GM23248 (cell line): ENCODE results near the gene UNC119B.

Experiments
- EZH2 ChIP-seq: fragments of 200-600 bp; sonication (generic); IDR thresholded peaks from 2 replicates; pipeline ENCODE4 v1.6.1; 2018; ENCODE audit warnings: antibody characterized with exemption, mild to moderate bottlenecking; ENCODE audit not compliant: insufficient read depth, poor library complexity, severe bottlenecking
- EZH2phosphoT487 ChIP-seq: fragments of 200-600 bp; sonication (generic); IDR thresholded peaks from 2 replicates; pipeline ENCODE4 v1.6.1; 2018; ENCODE audit warnings: antibody characterized with exemption, moderate library complexity, mild to moderate bottlenecking, low read depth; ENCODE audit not compliant: insufficient read depth

- TF ChIP-seq EZH2 (no peak), EZH2phosphoT487 (no peak)
Observed at GRCh38 chr12:120697344-120697743, 12.9 kb upstream of the UNC119B start.
